ENCODE measurements around the gene YIPF5.

YIPF5 gene

DNA sequence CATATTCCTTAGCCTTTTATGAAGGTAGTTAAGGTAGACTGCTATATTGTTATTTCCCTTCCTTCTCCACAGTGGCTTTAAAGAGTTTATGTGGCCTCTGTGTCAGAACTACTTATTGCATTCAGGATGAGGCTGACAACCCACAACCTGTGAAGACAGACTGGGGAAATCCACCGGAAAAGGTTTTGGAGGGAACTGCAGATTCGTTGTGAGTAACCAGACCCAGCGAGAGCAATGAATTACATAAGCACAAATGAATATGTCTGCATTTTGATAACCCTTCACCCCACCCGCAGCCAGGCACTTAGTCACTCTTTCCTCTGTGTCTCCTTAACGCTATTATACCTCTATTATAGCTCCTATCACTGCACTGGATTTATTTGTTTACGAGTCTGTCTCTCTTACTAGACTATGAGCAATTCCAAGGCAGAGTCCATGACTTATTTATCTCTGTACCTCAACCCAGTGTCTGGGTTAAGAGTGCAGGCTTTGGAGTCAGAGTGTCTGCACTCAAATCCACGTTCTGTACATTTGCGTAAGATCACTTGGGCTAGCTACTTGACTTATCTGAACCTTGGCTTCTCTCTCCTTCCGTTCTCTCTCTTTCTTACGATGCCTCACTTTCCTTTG, 19.5 kb upstream of the YIPF5 start:
- DNase-seq (ENCODE audit: low spot score) = peak; percentile 23
- in situ Hi-C loops (cut with MboI; ENCODE audit: low pct_unique_long_range_greater_than_20kb, low sequenced_read_pairs, unreplicated experiment) = no loop called here
- TF ChIP-seq, protein P1, sequence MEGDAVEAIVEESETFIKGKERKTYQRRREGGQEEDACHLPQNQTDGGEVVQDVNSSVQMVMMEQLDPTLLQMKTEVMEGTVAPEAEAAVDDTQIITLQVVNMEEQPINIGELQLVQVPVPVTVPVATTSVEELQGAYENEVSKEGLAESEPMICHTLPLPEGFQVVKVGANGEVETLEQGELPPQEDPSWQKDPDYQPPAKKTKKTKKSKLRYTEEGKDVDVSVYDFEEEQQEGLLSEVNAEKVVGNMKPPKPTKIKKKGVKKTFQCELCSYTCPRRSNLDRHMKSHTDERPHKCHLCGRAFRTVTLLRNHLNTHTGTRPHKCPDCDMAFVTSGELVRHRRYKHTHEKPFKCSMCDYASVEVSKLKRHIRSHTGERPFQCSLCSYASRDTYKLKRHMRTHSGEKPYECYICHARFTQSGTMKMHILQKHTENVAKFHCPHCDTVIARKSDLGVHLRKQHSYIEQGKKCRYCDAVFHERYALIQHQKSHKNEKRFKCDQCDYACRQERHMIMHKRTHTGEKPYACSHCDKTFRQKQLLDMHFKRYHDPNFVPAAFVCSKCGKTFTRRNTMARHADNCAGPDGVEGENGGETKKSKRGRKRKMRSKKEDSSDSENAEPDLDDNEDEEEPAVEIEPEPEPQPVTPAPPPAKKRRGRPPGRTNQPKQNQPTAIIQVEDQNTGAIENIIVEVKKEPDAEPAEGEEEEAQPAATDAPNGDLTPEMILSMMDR (IDR thresholded peaks at IDR 0.05; ENCODE audit: extremely low read depth, insufficient read depth, missing control alignments) = no peak

DNA sequence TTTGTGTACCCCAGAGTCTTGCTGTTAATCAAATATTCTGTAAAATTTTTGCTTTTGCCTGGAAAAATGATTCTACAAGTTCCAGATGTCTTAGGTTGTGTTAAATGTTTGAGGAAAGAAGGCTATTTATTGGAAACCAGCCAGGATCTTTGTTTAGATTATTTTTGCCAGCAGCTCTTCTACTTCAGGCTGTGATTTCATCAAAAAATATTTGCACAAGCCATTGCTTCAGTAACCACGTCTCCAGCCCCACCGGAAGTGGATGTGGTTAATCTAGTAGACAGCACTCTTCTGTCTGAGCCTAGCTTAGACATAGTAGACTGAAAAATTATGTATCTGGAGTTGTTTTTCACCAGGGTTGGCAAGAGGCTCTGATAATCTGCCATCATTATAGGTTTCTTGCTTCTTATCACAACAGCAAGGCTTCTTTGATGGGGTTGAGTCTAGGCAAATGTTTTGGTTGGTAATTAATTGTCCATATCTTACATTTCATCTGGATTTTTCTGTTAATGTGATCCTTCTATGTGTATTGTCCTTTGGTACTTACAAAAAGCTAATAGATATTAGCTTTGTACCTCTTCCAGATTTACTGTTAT, 17.3 kb upstream of the YIPF5 start:
- in situ Hi-C loops (cut with MboI; ENCODE audit: low pct_unique_long_range_greater_than_20kb, low sequenced_read_pairs, unreplicated experiment) = no loop called here
- DNase-seq (ENCODE audit: low spot score) = peak; percentile 43

DNA sequence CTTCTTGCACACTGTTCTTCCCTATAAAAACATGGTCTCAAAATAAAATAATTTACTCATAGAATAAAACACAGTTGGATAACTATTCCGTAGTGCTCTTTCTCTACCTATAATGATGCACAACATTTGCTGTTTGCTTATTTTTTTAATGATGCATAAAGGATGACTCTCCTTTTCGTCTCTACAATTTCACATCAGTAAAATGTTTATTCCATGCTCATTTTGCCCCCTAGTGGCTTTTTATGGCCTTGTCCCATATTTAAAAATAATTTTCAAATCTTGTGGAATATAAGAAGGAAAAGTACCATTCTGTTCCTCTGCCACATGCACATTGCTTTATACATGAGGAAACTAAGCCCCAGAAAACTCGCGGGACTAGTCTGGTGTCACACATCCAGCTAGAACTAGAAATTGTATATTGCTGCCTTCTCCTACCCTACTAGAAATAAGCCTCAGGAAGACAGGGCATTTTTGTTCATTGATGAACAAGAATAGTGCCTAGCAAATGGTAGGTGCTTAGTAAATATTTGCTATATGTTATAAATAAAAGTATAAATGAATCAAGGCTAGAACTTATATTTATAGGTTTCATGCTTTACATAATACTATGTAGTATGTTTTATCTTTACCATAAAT, 12.9 kb upstream of the YIPF5 start:
- no peak for DNase-seq (ENCODE audit: low spot score)
- TF ChIP-seq, protein P1 (IDR thresholded peaks at IDR 0.05; ENCODE audit: extremely low read depth, insufficient read depth, missing control alignments) = peak; percentile 54
- in situ Hi-C loops (cut with MboI; ENCODE audit: low pct_unique_long_range_greater_than_20kb, low sequenced_read_pairs, unreplicated experiment) = no loop called here

More for the DNA sequence above, 17.3 kb upstream of the YIPF5 start:
- TF ChIP-seq, protein P1 (IDR thresholded peaks at IDR 0.05; ENCODE audit: extremely low read depth, insufficient read depth, missing control alignments) = no peak

- TF ChIP-seq, protein P1 (IDR thresholded peaks at IDR 0.05; ENCODE audit: extremely low read depth, insufficient read depth, missing control alignments) = no peak
- no peak for DNase-seq (ENCODE audit: low spot score)
- in situ Hi-C loops (cut with MboI; ENCODE audit: low pct_unique_long_range_greater_than_20kb, low sequenced_read_pairs, unreplicated experiment) = no loop called here
These were observed 8.8 kb upstream of the YIPF5 start for GRCh38 chr5:144179226-144179625.

- DNase-seq (ENCODE audit: low spot score) = no peak
- TF ChIP-seq, protein P1 (IDR thresholded peaks at IDR 0.05; ENCODE audit: extremely low read depth, insufficient read depth, missing control alignments) = no peak
- in situ Hi-C loops (cut with MboI; ENCODE audit: low pct_unique_long_range_greater_than_20kb, low sequenced_read_pairs, unreplicated experiment) = no loop called here
These were observed 7.1 kb upstream of the YIPF5 start for GRCh38 chr5:144177548-144177947.

DNA sequence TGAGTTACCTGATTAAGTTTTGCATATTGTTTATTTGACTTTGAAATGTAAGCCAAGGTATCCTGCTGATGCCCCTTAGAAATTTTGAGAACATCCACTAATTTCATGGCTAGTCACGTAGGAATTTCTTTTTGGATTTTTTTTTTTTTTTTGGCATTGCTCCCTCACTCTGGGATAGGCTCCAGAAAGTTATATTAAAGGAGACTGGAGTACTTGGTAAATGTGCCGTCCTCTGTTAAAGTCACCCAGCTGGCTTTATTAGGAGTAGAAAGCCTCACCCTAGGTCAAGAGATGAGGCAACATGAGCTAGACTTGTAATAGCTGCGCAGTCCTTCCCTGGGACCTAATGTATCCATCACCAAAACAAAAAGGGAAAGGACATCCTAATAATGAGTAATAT, 3.3 kb upstream of the YIPF5 start:
- no peak for DNase-seq (ENCODE audit: low spot score)
- TF ChIP-seq, protein P1 (IDR thresholded peaks at IDR 0.05; ENCODE audit: extremely low read depth, insufficient read depth, missing control alignments) = no peak
- in situ Hi-C loops (cut with MboI; ENCODE audit: low pct_unique_long_range_greater_than_20kb, low sequenced_read_pairs, unreplicated experiment) = no loop called here

All from GM13977 (cell line).